Activated B cell treated with CpG ODN at 0.5 μM for 24 hours (primary cell): ENCODE measurements around the gene EGF. TPM values are rescaled to one million over a fixed set of nuclear protein-coding genes. Genes with fewer than 3 reads are reported as not detected.

Source experiments
- ATAC-seq: fragments of 200-7000 bp; cut with Tn5 transposase; one replicate; pipeline ENCODE4 v1.10.0; 2021; ENCODE audit warnings: low read depth, mild to moderate bottlenecking, moderate library complexity
- CTCF ChIA-PET: fragments of 350-600 bp; sonication (Branson Sonifier 250); formaldehyde crosslinking; loops from one replicate; lab custom pipeline; 2021; ENCODE audit warnings: antibody characterized with exemption; lab: Charles Lee
- POLR2A ChIA-PET: fragments of 350-600 bp; sonication (Branson Sonifier 250); formaldehyde crosslinking; loops from one replicate; lab custom pipeline; 2021; ENCODE audit warnings: antibody characterized with exemption; lab: Charles Lee
- DNase-seq: peaks from one replicate; pipeline ENCODE4 v3.0.0; 2022
- H3K27ac Mint-ChIP-seq: one replicate; pipeline ENCODE4 v1.8.0; 2020; ENCODE audit warnings: mixed read lengths
- H3K27me3 Mint-ChIP-seq: one replicate; pipeline ENCODE4 v1.8.0; 2021; ENCODE audit warnings: mixed read lengths
- H3K36me3 Mint-ChIP-seq: one replicate; pipeline ENCODE4 v1.8.0; 2021; ENCODE audit warnings: low read depth, mixed read lengths
- H3K4me1 Mint-ChIP-seq: one replicate; pipeline ENCODE4 v1.8.0; 2021; ENCODE audit warnings: mixed read lengths
- H3K4me3 Mint-ChIP-seq: one replicate; pipeline ENCODE4 v1.8.0; 2020; ENCODE audit warnings: mild to moderate bottlenecking, mixed read lengths
- H3K9me3 Mint-ChIP-seq: one replicate; pipeline ENCODE4 v1.8.0; 2020; ENCODE audit warnings: mixed read lengths
- intact Hi-C: fragments of 100-400 bp; cut with micrococcal nuclease; formaldehyde crosslinking; loops from one replicate; pipeline ENCODE4 v1.15.1; 2024
- total RNA-seq: library from RNA; stranded (reverse); gene quantifications from 2 replicates; pipeline ENCODE4 v1.2.3, GENCODE V29; 2022
- TF ChIP-seq, protein P1 (sequence below): fragments of 200-600 bp; IDR thresholded peaks from one replicate; pipeline ENCODE4 v1.8.0; 2022; ENCODE audit warnings: antibody characterized with exemption, mild to moderate bottlenecking

The EGF gene
- total RNA-seq, 1 donor from 2014 or later, result not detected

DNA sequence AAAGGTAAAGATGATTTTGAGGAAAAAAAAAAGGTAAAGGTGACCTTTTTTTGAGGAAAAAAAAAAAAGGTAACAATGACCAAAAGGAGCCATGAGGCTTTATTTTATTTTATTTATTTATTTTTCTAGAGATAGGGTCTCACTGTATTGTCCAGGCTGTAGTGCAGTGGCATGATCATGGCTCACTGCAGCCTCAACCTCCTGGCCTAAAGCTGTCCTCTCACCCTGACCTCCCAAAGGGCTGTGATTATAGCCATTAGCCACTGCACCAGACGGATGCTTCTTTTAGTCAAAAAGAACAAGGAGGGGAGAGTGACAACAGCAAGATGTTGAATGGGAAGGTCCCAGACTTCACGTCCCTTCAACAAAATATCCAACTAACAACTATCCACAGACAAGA is 34.3 kb upstream of the EGF start:
- Mint-ChIP-seq H3K4me1 (no peaks in the 10 kb centered on the region), H3K27ac (no peak overlapping the region), H3K27me3 (peaks cover 5% of the 10 kb centered on the region), H3K36me3 (no peaks in the 10 kb centered on the region), H3K9me3 (no peaks in the 10 kb centered on the region), H3K4me3 (no peak overlapping the region)
- ATAC-seq, result no peak
- no peak for DNase-seq
- TF ChIP-seq, protein P1, sequence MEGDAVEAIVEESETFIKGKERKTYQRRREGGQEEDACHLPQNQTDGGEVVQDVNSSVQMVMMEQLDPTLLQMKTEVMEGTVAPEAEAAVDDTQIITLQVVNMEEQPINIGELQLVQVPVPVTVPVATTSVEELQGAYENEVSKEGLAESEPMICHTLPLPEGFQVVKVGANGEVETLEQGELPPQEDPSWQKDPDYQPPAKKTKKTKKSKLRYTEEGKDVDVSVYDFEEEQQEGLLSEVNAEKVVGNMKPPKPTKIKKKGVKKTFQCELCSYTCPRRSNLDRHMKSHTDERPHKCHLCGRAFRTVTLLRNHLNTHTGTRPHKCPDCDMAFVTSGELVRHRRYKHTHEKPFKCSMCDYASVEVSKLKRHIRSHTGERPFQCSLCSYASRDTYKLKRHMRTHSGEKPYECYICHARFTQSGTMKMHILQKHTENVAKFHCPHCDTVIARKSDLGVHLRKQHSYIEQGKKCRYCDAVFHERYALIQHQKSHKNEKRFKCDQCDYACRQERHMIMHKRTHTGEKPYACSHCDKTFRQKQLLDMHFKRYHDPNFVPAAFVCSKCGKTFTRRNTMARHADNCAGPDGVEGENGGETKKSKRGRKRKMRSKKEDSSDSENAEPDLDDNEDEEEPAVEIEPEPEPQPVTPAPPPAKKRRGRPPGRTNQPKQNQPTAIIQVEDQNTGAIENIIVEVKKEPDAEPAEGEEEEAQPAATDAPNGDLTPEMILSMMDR, result no peak
- intact Hi-C loops, result no loop called here
- POLR2A ChIA-PET, result no interaction called here
- CTCF ChIA-PET, result no interaction called here

DNA sequence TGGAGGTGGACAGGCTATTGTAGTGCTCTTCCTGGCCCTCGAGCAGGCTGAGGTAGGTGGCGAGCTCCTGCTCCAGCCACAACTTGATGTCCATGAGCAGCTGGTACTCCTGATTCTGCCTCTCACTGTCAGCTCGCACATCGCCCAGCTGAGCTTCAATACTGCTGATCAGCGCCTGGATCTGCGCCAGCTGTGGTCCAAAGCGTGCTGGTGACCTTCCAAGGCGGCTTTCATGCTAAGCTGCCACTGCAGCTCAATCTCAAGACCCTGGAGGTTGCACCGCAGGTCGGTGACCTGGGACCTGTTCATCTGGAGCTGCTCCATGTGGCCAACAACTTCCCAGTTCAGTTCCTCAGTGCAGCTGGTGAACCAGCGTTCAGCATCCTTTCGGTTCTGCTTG is 33.6 kb upstream of the EGF start:
- H3K27me3 Mint-ChIP-seq, result peaks cover 5% of the 10 kb centered on the region
- DNase-seq (no peak), ATAC-seq (no peak)
- TF ChIP-seq, protein P1, result no peak
- ChIA-PET CTCF (no interaction called here), POLR2A (no interaction called here)
- H3K9me3 Mint-ChIP-seq, result no peaks in the 10 kb centered on the region
- no peak overlapping the region for H3K4me3 Mint-ChIP-seq
- intact Hi-C loops, result no loop called here
- H3K27ac Mint-ChIP-seq, result no peak overlapping the region
- H3K4me1 Mint-ChIP-seq, result no peaks in the 10 kb centered on the region
- H3K36me3 Mint-ChIP-seq, result no peaks in the 10 kb centered on the region

DNA sequence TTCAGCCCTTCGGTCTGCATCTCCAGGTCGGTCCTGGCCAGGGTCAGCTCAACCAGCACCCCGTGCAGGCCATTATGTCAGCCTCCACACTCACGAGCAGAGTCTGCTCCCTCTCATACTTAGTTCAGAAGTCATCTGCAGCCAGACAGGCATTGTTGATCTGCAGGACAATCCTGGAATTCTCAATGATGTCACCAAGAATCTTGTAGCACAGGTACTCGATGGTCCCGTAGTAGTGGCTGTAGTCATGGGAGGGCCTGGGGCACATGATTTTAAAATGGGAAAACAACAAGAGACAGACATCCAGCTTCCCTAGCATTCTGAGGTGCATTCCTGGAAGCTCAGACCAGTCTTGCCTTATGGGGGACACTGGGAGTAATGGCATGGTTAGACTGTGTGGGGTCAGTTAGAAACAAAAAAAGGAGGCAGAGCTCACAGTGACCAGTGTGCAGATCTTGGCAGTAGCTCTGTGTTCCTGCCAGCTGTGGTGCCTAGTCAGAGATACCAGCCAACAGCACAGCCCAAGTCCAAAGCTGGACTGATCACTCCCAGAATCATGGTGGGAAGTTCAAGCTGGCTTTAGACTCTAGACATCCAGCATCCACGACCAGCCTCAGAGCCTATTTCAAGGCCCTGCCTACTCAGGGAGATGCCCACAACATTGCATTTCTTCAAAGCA is 32.9 kb upstream of the EGF start:
- ChIA-PET CTCF (no interaction called here), POLR2A (no interaction called here)
- intact Hi-C loops, result no loop called here
- H3K4me1 Mint-ChIP-seq, result no peaks in the 10 kb centered on the region
- no peak for DNase-seq
- no peak for ATAC-seq
- no peak overlapping the region for H3K4me3 Mint-ChIP-seq
- no peak overlapping the region for H3K27ac Mint-ChIP-seq
- peaks cover 5% of the 10 kb centered on the region for H3K27me3 Mint-ChIP-seq
- H3K9me3 Mint-ChIP-seq, result no peaks in the 10 kb centered on the region
- no peaks in the 10 kb centered on the region for H3K36me3 Mint-ChIP-seq
- TF ChIP-seq, protein P1, result no peak

DNA sequence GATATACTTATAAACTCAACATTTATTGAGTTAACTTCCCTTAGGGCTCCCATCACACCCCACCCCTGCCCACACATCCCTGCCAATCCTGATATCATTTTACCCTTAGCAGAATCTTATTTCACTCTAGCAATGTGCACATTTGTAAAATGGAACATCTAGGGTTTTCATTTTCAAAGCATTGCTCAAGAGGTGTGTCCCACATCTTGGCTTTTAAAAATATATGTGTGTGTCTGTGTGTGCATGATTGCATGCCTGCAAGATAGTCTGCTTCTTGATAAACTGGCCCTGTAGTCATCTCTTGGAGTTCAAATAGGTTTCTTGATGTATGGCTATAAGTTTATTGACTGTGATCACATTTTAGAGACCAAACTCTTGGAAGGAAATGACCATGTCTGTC is 26.4 kb upstream of the EGF start:
- TF ChIP-seq, protein P1, result no peak
- no peaks in the 10 kb centered on the region for H3K36me3 Mint-ChIP-seq
- H3K27me3 Mint-ChIP-seq, result peaks cover 3% of the 10 kb centered on the region
- ATAC-seq, result no peak
- DNase-seq, result no peak
- intact Hi-C loops, result no loop called here
- no peaks in the 10 kb centered on the region for H3K9me3 Mint-ChIP-seq
- H3K4me3 Mint-ChIP-seq, result no peak overlapping the region
- no peak overlapping the region for H3K27ac Mint-ChIP-seq
- CTCF ChIA-PET, result no interaction called here
- no peaks in the 10 kb centered on the region for H3K4me1 Mint-ChIP-seq
- POLR2A ChIA-PET, result no interaction called here

DNA sequence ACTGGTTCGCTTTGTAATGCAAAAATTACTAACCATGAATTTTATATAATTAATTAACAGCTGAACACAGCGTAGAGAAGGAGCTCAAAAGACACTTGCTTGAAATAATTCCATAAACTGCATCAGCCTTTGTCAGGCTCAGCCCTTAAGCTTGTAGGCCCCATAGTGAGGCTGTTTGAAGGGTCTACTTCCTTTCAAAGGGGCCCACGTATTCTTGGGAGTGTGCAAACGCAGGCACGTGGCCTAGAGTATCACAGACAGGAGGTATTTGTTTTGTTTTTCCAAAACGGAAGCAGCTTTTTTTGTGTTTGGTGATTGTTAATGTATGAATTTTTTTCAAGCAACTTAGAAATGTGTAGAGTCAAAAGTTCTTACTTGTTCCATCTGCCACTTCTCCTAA is 25.6 kb upstream of the EGF start:
- Mint-ChIP-seq H3K9me3 (no peaks in the 10 kb centered on the region), H3K36me3 (no peaks in the 10 kb centered on the region), H3K4me1 (no peaks in the 10 kb centered on the region), H3K4me3 (no peak overlapping the region), H3K27me3 (peaks cover 3% of the 10 kb centered on the region), H3K27ac (no peak overlapping the region)
- ChIA-PET CTCF (no interaction called here), POLR2A (no interaction called here)
- ATAC-seq (no peak), DNase-seq (no peak)
- TF ChIP-seq, protein P1, result no peak
- intact Hi-C loops, result no loop called here
